PFSK-1 (cell line): ENCODE data around the gene CBL.

ENCODE experiments used
- POLR2AphosphoS5 ChIP-seq: IDR thresholded peaks from 2 replicates; pipeline ENCODE4 v1.6.1; 2012; ENCODE audit warnings: low read depth, mild to moderate bottlenecking, control low read depth, low read length, moderate library complexity
- SIN3A ChIP-seq: IDR thresholded peaks from 2 replicates; pipeline ENCODE4 v1.6.1; 2012; ENCODE audit warnings: mild to moderate bottlenecking, low read length, moderate library complexity, borderline replicate concordance; ENCODE audit not compliant: insufficient read depth
- TAF1 ChIP-seq: IDR thresholded peaks from 2 replicates; pipeline ENCODE4 v1.6.1; 2012; ENCODE audit warnings: low read length, control low read depth, borderline replicate concordance; ENCODE audit not compliant: insufficient read depth
- TF ChIP-seq, protein P1 (sequence below), 2 experiments: IDR thresholded peaks; 2 replicates each; pipeline versions ENCODE4 v1.6.1 to v1.8.0; 2011 to 2012; ENCODE audit warnings: low read depth in 2 of 2, low read length in 2 of 2, control low read depth in 1 of 2, inconsistent platforms in 1 of 2, mild to moderate bottlenecking in 1 of 2, moderate library complexity in 1 of 2; ENCODE audit not compliant: insufficient read depth in 1 of 2

DNA sequence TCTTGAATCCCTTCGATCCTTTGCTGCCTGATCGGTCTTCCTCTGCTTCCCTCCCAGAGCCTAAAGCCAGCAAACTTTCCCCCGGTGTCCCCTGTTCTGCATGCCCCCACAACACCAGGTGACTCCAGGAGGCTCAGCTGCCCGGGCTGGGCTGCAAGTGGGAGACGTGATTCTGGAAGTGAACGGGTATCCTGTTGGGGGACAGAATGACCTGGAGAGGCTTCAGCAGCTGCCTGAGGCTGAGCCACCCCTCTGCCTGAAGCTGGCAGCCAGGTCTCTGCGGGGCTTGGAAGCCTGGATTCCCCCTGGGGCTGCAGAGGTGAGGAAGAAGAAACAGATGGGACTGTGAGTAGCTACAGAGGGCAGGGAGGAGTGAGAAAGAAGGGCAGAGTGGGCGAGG, 17.3 kb upstream of the CBL start:
- TF ChIP-seq POLR2AphosphoS5 (no peak), TAF1 (no peak), SIN3A (no peak)
- TF ChIP-seq, protein P1, sequence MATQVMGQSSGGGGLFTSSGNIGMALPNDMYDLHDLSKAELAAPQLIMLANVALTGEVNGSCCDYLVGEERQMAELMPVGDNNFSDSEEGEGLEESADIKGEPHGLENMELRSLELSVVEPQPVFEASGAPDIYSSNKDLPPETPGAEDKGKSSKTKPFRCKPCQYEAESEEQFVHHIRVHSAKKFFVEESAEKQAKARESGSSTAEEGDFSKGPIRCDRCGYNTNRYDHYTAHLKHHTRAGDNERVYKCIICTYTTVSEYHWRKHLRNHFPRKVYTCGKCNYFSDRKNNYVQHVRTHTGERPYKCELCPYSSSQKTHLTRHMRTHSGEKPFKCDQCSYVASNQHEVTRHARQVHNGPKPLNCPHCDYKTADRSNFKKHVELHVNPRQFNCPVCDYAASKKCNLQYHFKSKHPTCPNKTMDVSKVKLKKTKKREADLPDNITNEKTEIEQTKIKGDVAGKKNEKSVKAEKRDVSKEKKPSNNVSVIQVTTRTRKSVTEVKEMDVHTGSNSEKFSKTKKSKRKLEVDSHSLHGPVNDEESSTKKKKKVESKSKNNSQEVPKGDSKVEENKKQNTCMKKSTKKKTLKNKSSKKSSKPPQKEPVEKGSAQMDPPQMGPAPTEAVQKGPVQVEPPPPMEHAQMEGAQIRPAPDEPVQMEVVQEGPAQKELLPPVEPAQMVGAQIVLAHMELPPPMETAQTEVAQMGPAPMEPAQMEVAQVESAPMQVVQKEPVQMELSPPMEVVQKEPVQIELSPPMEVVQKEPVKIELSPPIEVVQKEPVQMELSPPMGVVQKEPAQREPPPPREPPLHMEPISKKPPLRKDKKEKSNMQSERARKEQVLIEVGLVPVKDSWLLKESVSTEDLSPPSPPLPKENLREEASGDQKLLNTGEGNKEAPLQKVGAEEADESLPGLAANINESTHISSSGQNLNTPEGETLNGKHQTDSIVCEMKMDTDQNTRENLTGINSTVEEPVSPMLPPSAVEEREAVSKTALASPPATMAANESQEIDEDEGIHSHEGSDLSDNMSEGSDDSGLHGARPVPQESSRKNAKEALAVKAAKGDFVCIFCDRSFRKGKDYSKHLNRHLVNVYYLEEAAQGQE (IDR thresholded peaks at IDR 0.05; ENCODE audit: insufficient read depth in 1 of 2, low read depth in 2 of 2, low read length in 2 of 2): no peak
